A673 (cell line): ENCODE data around the gene UBE2U. TPM values are rescaled to one million over a fixed set of nuclear protein-coding genes. Genes with fewer than 3 reads are reported as not detected.

Source experiments
- BruUV-seq: library from RNA; stranded (reverse); fragments of 400-500 nt; replicated peaks from 2 replicates; lab custom pipeline; 2021; lab: Mats Ljungman, UMichigan
- CTCF ChIA-PET: fragments of 300-600 bp; sonication (Branson Sonifier 250); formaldehyde crosslinking; loops from one replicate; lab custom pipeline; 2022; ENCODE audit warnings: antibody characterized with exemption; lab: Charles Lee
- POLR2A ChIA-PET: fragments of 300-600 bp; sonication (Branson Sonifier 250); formaldehyde crosslinking; loops from one replicate; lab custom pipeline; 2022; ENCODE audit warnings: antibody characterized with exemption; ENCODE audit not compliant: low non-redundant PET; lab: Charles Lee
- DNase-seq: peaks from one replicate; pipeline ENCODE4 v3.0.0-alpha.2; 2015; ENCODE audit warnings: low spot score
- H3K27ac ChIP-seq: fragments of 200-600 bp; sonication (generic); 2 replicates; pipeline ENCODE4 v1.5.1; 2016; ENCODE audit warnings: mixed run types, low read depth, mild to moderate bottlenecking, mixed read lengths, antibody characterized with exemption, low read length; ENCODE audit not compliant: poor library complexity, severe bottlenecking
- H3K27me3 ChIP-seq: fragments of 200-600 bp; sonication (generic); replicated peaks from 2 replicates; pipeline ENCODE4 v1.6.1; 2017; ENCODE audit warnings: mixed run types, low read depth, mild to moderate bottlenecking, mixed read lengths, antibody characterized with exemption, low read length; ENCODE audit not compliant: insufficient read depth, poor library complexity
- H3K36me3 ChIP-seq: fragments of 200-600 bp; sonication (generic); 2 replicates; pipeline ENCODE4 v1.6.1; 2016; ENCODE audit warnings: mixed run types, mild to moderate bottlenecking, mixed read lengths, antibody characterized with exemption, low read length; ENCODE audit not compliant: insufficient read depth, poor library complexity, severe bottlenecking
- H3K4me1 ChIP-seq: fragments of 200-600 bp; sonication (generic); 2 replicates; pipeline ENCODE4 v1.6.1; 2017; ENCODE audit warnings: mixed run types, mild to moderate bottlenecking, mixed read lengths, antibody characterized with exemption, low read length; ENCODE audit not compliant: insufficient read depth, poor library complexity, severe bottlenecking
- H3K4me3 ChIP-seq: fragments of 200-600 bp; sonication (generic); 2 replicates; pipeline ENCODE4 v1.5.1; 2016; ENCODE audit warnings: low read depth, mixed run types, mild to moderate bottlenecking, mixed read lengths, low read length; ENCODE audit not compliant: poor library complexity, severe bottlenecking
- H3K9me3 ChIP-seq: fragments of 200-600 bp; sonication (generic); 2 replicates; pipeline ENCODE4 v1.6.1; 2016; ENCODE audit warnings: mixed run types, low read depth, mild to moderate bottlenecking, mixed read lengths, antibody characterized with exemption, low read length; ENCODE audit not compliant: poor library complexity, severe bottlenecking
- EZH2 ChIP-seq: fragments of 200-600 bp; sonication (generic); IDR thresholded peaks from 2 replicates; pipeline ENCODE4 v1.6.1; 2017; ENCODE audit warnings: borderline replicate concordance, low read depth, mild to moderate bottlenecking, mixed read lengths, antibody characterized with exemption, low read length; ENCODE audit not compliant: poor library complexity, severe bottlenecking
- intact Hi-C: fragments of 100-400 bp; cut with micrococcal nuclease; formaldehyde crosslinking; loops from one replicate; pipeline ENCODE4 v1.10.0; 2022; ENCODE audit not compliant: unreplicated experiment
- total RNA-seq: library from RNA; stranded (reverse); gene quantifications from 2 replicates; pipeline ENCODE4 v1.2.3, GENCODE V29; 2021
- TF ChIP-seq, protein P1 (sequence below): fragments of 300-800, 200-600 bp; sonication (generic); conservative IDR thresholded peaks from 2 replicates; pipeline ENCODE4 v1.5.1; 2017; ENCODE audit warnings: low read depth, mild to moderate bottlenecking, antibody characterized with exemption, low read length, moderate library complexity, mixed read lengths

UBE2U gene
- total RNA-seq, 1 experiment from 2014 or later, result not detected

DNA sequence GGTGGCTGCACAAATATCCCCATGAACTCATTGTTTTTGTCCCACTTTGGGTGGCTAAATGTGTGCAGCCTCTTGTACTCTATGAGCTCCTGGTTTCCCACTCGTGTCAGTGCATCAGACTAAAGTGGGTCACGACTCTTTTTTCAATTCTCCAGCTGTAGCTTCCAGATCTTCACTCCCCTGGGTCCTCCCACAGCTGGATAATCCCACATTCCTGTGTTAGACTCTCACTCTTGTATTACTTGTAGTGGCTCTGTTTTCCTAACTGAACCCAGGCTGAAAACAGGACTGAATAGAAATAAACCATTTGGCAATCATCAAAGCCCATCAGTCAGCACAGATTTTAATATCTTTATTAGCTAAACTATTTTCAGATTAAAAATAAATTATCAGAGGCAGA, 60.4 kb downstream of the UBE2U start:
- intact Hi-C loops, result loop anchor here (10.0 kb wide), 3 partner anchors 221 to 801 kb away; partner anchors contain the start of gene RAVER2
- no TSS peak for BruUV-seq
- CTCF ChIA-PET, result no interaction called here

DNA sequence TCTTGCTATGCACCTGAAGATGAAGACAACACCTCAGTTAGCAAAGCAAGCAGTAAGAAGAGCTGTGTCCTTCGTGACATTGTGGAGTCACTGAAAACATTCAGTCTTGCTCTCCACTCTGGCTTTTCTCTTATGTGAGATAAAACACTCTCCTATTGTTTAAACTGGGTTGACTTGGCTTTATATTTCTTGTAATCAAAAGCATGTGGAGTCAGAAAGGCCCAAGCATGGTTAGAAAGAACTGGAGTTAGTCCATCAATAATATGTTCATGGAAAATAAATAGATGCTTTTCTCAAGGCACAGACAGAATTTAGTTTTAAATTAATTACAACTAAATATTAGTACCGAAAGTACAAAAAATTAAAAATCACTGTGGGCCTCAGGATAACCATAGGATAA, 61.7 kb downstream of the UBE2U start:
- POLR2A ChIA-PET, result no interaction called here
- no peak overlapping the region for H3K27ac ChIP-seq

More for the DNA sequence above, 60.4 kb downstream of the UBE2U start:
- TF ChIP-seq, protein P1, sequence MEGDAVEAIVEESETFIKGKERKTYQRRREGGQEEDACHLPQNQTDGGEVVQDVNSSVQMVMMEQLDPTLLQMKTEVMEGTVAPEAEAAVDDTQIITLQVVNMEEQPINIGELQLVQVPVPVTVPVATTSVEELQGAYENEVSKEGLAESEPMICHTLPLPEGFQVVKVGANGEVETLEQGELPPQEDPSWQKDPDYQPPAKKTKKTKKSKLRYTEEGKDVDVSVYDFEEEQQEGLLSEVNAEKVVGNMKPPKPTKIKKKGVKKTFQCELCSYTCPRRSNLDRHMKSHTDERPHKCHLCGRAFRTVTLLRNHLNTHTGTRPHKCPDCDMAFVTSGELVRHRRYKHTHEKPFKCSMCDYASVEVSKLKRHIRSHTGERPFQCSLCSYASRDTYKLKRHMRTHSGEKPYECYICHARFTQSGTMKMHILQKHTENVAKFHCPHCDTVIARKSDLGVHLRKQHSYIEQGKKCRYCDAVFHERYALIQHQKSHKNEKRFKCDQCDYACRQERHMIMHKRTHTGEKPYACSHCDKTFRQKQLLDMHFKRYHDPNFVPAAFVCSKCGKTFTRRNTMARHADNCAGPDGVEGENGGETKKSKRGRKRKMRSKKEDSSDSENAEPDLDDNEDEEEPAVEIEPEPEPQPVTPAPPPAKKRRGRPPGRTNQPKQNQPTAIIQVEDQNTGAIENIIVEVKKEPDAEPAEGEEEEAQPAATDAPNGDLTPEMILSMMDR, result no peak
- no peak for TF ChIP-seq EZH2
- H3K36me3 ChIP-seq, result no peaks in the 10 kb centered on the region
- no peaks in the 10 kb centered on the region for H3K27me3 ChIP-seq
- H3K4me1 ChIP-seq, result peaks cover 22% of the 10 kb centered on the region
- H3K4me3 ChIP-seq, result no peak overlapping the region
- H3K27ac ChIP-seq, result no peak overlapping the region
- no peak for DNase-seq
- POLR2A ChIA-PET, result no interaction called here
- no peaks in the 10 kb centered on the region for H3K9me3 ChIP-seq

DNA sequence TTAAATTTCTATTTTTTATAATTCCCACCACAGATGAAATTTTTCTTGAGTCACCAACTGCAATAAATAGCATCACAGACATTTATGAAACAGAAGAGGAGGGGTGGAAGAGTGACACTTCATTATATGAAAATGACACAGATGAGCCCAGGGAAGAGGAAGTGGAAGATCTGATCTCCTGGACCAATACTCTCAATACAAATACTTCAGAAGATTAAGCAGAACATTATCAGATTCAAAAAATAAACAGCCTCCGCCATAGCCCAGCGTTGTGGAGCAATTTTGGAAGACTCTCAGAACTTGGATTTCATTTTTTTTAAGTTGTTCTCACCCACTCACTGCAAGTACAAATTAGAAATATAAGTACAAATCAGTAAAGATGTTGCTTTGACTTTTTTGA, 63.6 kb downstream of the UBE2U start:
- intact Hi-C loops, result loop anchor here (5.0 to 10.0 kb wide), 4 partner anchors 218 to 798 kb away; partner anchors contain the start of gene RAVER2
- peaks cover 38% of the 10 kb centered on the region for H3K4me1 ChIP-seq
- peak overlapping the region; percentile 52 for H3K27ac ChIP-seq
- BruUV-seq, result no TSS peak
- no peak overlapping the region for H3K4me3 ChIP-seq
- ChIA-PET CTCF (no interaction called here), POLR2A (no interaction called here)
- TF ChIP-seq, protein P1, result no peak
- no peak for TF ChIP-seq EZH2
- no peaks in the 10 kb centered on the region for H3K27me3 ChIP-seq
- no peaks in the 10 kb centered on the region for H3K9me3 ChIP-seq
- H3K36me3 ChIP-seq, result no peaks in the 10 kb centered on the region
- no peak for DNase-seq

More for the DNA sequence above, 61.7 kb downstream of the UBE2U start:
- Histone ChIP-seq H3K4me1 (peaks cover 33% of the 10 kb centered on the region), H3K36me3 (no peaks in the 10 kb centered on the region), H3K4me3 (no peak overlapping the region), H3K9me3 (no peaks in the 10 kb centered on the region), H3K27me3 (no peaks in the 10 kb centered on the region)
- intact Hi-C loops, result loop anchor here (5.0 to 10.0 kb wide), 4 partner anchors 220 to 800 kb away; partner anchors contain the start of gene RAVER2
- CTCF ChIA-PET, result no interaction called here
- TF ChIP-seq EZH2, result no peak
- TF ChIP-seq, protein P1, result no peak
- no peak for DNase-seq
- BruUV-seq, result no TSS peak
